ENCODE results near the gene DEXI. TPM values are rescaled to one million over a fixed set of nuclear protein-coding genes. Genes with fewer than 3 reads are reported as not detected.
"Not testable (repeated sequence)": the region's sequence is repeated elsewhere in the genome, so short reads cannot be mapped to it uniquely, and the experiment has no call there.

Gene DEXI
- total RNA-seq, 1 donor from 2014 or later: 112 TPM

- intact Hi-C loops (cut with DNase I): no loop called here
These were observed 8.4 kb downstream of the DEXI start for GRCh38 chr16:10933865-10934264.

GRCh38 chr16:10932959-10933710 lies 9.1 kb downstream of the DEXI start:
- no peak for DNase-seq
- no peak for ATAC-seq (ENCODE audit: poor library complexity)
- intact Hi-C loops (cut with DNase I): no loop called here

More at GRCh38 chr16:10933865-10934264, 8.4 kb downstream of the DEXI start:
- DNase-seq (no peak), ATAC-seq (ENCODE audit: poor library complexity) (peak; percentile 12)

GRCh38 chr16:10931977-10932632 lies 10.2 kb downstream of the DEXI start:
- ATAC-seq (ENCODE audit: poor library complexity) (no peak), DNase-seq (no peak)
- intact Hi-C loops (cut with DNase I): no loop called here

GRCh38 chr16:10931134-10931533 lies 11.1 kb downstream of the DEXI start:
- intact Hi-C loops (cut with DNase I): no loop called here
- ATAC-seq (ENCODE audit: poor library complexity) (no peak), DNase-seq (no peak)

- no peak for DNase-seq
- intact Hi-C loops (cut with DNase I): no loop called here
- no peak for ATAC-seq (ENCODE audit: poor library complexity)
These were observed 11.5 kb downstream of the DEXI start for GRCh38 chr16:10930755-10931093.

- intact Hi-C loops (cut with DNase I): no loop called here
- ATAC-seq (ENCODE audit: poor library complexity) (peak; percentile 38), DNase-seq (no peak)
These were observed 12.2 kb downstream of the DEXI start for GRCh38 chr16:10929853-10930754.

- ATAC-seq (ENCODE audit: poor library complexity); intact Hi-C loops (cut with DNase I); DNase-seq: not testable (repeated sequence)
These were observed 13.2 kb downstream of the DEXI start for GRCh38 chr16:10929097-10929496.

GRCh38 chr16:10927497-10928112 lies 14.7 kb downstream of the DEXI start:
- ATAC-seq (ENCODE audit: poor library complexity) (no peak), DNase-seq (no peak)
- intact Hi-C loops (cut with DNase I): no loop called here

- intact Hi-C loops (cut with DNase I): no loop called here
- DNase-seq: no peak
- ATAC-seq (ENCODE audit: poor library complexity): no peak
These were observed 15.4 kb downstream of the DEXI start for GRCh38 chr16:10926867-10927266.

GRCh38 chr16:10926094-10926493 lies 16.2 kb downstream of the DEXI start:
- intact Hi-C loops (cut with DNase I): no loop called here
- ATAC-seq (ENCODE audit: poor library complexity) (no peak), DNase-seq (no peak)

- ATAC-seq (ENCODE audit: poor library complexity); intact Hi-C loops (cut with DNase I); DNase-seq: not testable (repeated sequence)
These were observed 17.0 kb downstream of the DEXI start for GRCh38 chr16:10925285-10925684.

- DNase-seq (peak; percentile 91), ATAC-seq (ENCODE audit: poor library complexity) (peak; percentile 76)
- intact Hi-C loops (cut with DNase I): loop anchor here (2.0 to 5.0 kb wide), 2 partner anchors 181 to 406 kb away; partner anchors contain the start of gene NUBP1
These were observed 18.5 kb downstream of the DEXI start for GRCh38 chr16:10923650-10924214.

GRCh38 chr16:10923146-10923649 lies 19.1 kb downstream of the DEXI start:
- no peak for DNase-seq
- intact Hi-C loops (cut with DNase I): loop anchor here (2.0 to 5.0 kb wide), 2 partner anchors 180 to 406 kb away; partner anchors contain the start of gene NUBP1
- no peak for ATAC-seq (ENCODE audit: poor library complexity)

GRCh38 chr16:10922328-10923145 lies 19.7 kb downstream of the DEXI start:
- DNase-seq (peak; percentile 91), ATAC-seq (ENCODE audit: poor library complexity) (peak; percentile 61)
- intact Hi-C loops (cut with DNase I): loop anchor here (2.0 to 5.0 kb wide), 2 partner anchors 180 to 405 kb away; partner anchors contain the start of gene NUBP1

- no peak for DNase-seq
- intact Hi-C loops (cut with DNase I): loop anchor here (2.0 to 5.0 kb wide), 2 partner anchors 179 to 404 kb away; partner anchors contain the start of gene NUBP1
These were observed 20.5 kb downstream of the DEXI start for GRCh38 chr16:10921536-10922327.

GRCh38 chr16:10920726-10921427 lies 21.4 kb downstream of the DEXI start:
- intact Hi-C loops (cut with DNase I): loop anchor here (5.0 kb wide), 1 partner anchor 404 kb away; no protein-coding TSS in a partner anchor
- DNase-seq: no peak
- ATAC-seq (ENCODE audit: poor library complexity): peak; percentile 12

More at GRCh38 chr16:10921536-10922327, 20.5 kb downstream of the DEXI start:
- peak; percentile 28 for ATAC-seq (ENCODE audit: poor library complexity)
